Panc1 (cell line): ENCODE results near the gene C22orf23. TPM values are rescaled to one million over a fixed set of nuclear protein-coding genes. Genes with fewer than 3 reads are reported as not detected.
A peak's percentile ranks its signal among the peaks of the same experiment; 100 is the strongest.

ENCODE experiments used
- ATAC-seq: fragments of 200-7000 bp; cut with Tn5 transposase; 2 replicates; pipeline ENCODE4 v1.9.1; 2020; ENCODE audit warnings: mild to moderate bottlenecking, moderate library complexity
- BruUV-seq: library from RNA; stranded (reverse); fragments of 400-500 nt; replicated peaks from 2 replicates; lab custom pipeline; 2021; lab: Mats Ljungman, UMichigan
- CTCF ChIA-PET: fragments of 300-600 bp; sonication (Branson Sonifier 250); formaldehyde crosslinking; loops from one replicate; lab custom pipeline; 2022; ENCODE audit warnings: antibody characterized with exemption; lab: Charles Lee
- POLR2A ChIA-PET: fragments of 300-600 bp; sonication (Branson Sonifier 250); formaldehyde crosslinking; loops from one replicate; lab custom pipeline; 2022; ENCODE audit warnings: antibody characterized with exemption; lab: Charles Lee
- DNase-seq: peaks from one replicate; pipeline ENCODE4 v3.0.0-alpha.2; 2010; ENCODE audit warnings: low read depth, low spot score
- H3K27ac ChIP-seq: 2 replicates; pipeline ENCODE4 v1.5.1; 2011; ENCODE audit warnings: mild to moderate bottlenecking, low read length, inconsistent platforms
- H3K27me3 ChIP-seq: fragments of 200-500 bp; sonication (Bioruptor generic); 2 replicates; pipeline ENCODE4 v1.6.0; 2014; ENCODE audit warnings: low read length, inconsistent platforms; ENCODE audit not compliant: control insufficient read depth, insufficient read depth
- H3K36me3 ChIP-seq: fragments of 200-500 bp; sonication (Bioruptor generic); 2 replicates; pipeline ENCODE4 v1.5.1; 2014; ENCODE audit warnings: inconsistent platforms, mild to moderate bottlenecking, low read length, moderate library complexity; ENCODE audit not compliant: control insufficient read depth, insufficient read depth
- H3K4me1 ChIP-seq: 2 replicates; pipeline ENCODE4 v1.5.1; 2011; ENCODE audit warnings: inconsistent platforms, mild to moderate bottlenecking, low read length, moderate library complexity; ENCODE audit not compliant: control insufficient read depth, insufficient read depth
- H3K4me3 ChIP-seq, 2 experiments: 2 replicates each; pipeline ENCODE4 v1.5.1; 2011 to 2012; ENCODE audit warnings: low read depth in 2 of 2, low read length in 2 of 2, mild to moderate bottlenecking in 2 of 2, inconsistent platforms in 1 of 2, moderate library complexity in 1 of 2
- H3K9me3 ChIP-seq: fragments of 200-500 bp; sonication (Bioruptor generic); 2 replicates; pipeline ENCODE4 v1.5.1; 2014; ENCODE audit warnings: low read depth, mild to moderate bottlenecking, inconsistent platforms, low read length, moderate library complexity; ENCODE audit not compliant: control insufficient read depth, insufficient read depth
- POLR2AphosphoS5 ChIP-seq: IDR thresholded peaks from 2 replicates; pipeline ENCODE4 v1.6.1; 2012; ENCODE audit warnings: mild to moderate bottlenecking, low read depth, low read length, moderate library complexity
- SIN3A ChIP-seq: IDR thresholded peaks from 2 replicates; pipeline ENCODE4 v1.6.1; 2012; ENCODE audit warnings: low read depth, mild to moderate bottlenecking, low read length, moderate library complexity, borderline replicate concordance; ENCODE audit not compliant: insufficient read depth
- TCF7L2 ChIP-seq: IDR thresholded peaks from 2 replicates; pipeline ENCODE4 v1.6.1; 2011; ENCODE audit warnings: mild to moderate bottlenecking, low read depth, low read length, inconsistent platforms
- in situ Hi-C: cut with HindIII; loops from 2 replicates; pipeline ENCODE4 v1.10.0; 2016; ENCODE audit warnings: low sequenced_read_pairs, low pct_unique_long_range_greater_than_20kb
- intact Hi-C: fragments of 100-400 bp; cut with micrococcal nuclease; formaldehyde crosslinking; loops from one replicate; pipeline ENCODE4 v1.10.0; 2022; ENCODE audit not compliant: unreplicated experiment
- total RNA-seq: library from RNA; stranded (reverse); gene quantifications from one replicate; pipeline ENCODE4 v1.2.1, GENCODE V29; 2021; ENCODE audit not compliant: unreplicated experiment
- TF ChIP-seq, protein P1 (sequence below): fragments of 450-650 bp; IDR thresholded peaks from 2 replicates; pipeline ENCODE4 v1.5.1; 2017; ENCODE audit warnings: mild to moderate bottlenecking
- TF ChIP-seq, protein P2 (sequence below), 2 experiments: IDR thresholded peaks; 2 replicates each; pipeline ENCODE4 v1.6.1; 2011 to 2012; ENCODE audit warnings: low read depth in 2 of 2, control low read depth in 1 of 2, low read length in 1 of 2, mild to moderate bottlenecking in 1 of 2, moderate library complexity in 1 of 2; ENCODE audit not compliant: insufficient read depth in 1 of 2

C22orf23 gene
- total RNA-seq, 1 experiment from 2014 or later: 0.49 TPM

DNA sequence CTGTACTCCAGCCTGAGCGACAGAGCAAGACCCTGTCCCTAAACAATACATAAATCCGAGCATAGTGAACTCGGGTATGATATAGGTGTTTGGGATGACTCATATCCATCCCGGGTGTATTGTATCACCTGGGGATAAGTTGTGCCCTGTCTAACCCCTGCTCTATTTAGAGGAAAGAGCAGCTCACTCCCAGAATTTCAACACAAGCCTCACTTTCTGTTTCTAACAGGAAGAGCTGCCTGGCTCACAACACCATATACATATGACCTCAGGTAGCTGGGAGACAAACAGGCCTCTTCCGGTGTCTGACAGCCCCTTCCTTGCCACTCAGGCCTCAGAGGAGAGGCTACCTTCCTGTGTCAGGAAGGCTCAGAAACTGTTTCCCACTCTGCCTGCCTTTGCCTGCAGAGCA, 57.2 kb downstream of the C22orf23 start:
- peaks cover 26% of the 10 kb centered on the region for H3K4me1 ChIP-seq

DNA sequence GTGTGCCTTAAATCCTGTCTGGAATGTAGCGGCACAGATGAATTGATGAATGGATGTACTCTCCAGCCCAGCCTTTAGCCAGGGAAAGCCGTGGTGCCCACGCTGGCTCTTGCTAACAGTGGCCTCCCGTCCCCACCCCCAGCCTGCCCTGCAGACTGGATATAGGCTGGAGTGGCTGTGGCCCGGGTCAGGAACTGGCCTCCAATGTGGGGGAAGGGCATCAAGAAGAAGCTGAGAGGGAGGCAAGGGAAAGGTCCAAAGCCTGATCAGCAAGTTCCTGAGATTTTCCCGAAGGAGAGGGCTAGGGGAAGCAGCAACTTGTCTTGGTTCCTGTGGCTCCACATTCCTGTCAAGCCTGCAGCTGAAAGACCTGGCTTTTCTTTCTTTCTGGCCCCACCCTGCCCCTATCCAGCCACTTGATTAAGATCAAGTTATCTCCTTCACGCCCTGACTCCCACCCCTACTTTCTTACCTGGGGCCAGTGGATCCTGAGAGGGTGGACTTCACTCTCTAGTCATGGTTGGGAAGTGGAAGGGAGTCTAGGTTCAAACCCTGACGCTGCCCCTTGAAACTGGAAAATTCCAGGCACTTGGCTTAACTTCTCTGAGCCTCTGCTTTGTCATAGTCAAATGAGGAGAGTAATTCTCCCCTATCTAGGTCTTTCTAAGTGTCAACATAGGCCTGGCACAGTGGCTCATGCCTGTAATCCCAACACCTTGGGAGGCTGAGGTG, 58.3 kb downstream of the C22orf23 start:
- H3K27me3 ChIP-seq: no peaks in the 10 kb centered on the region
- BruUV-seq: no TSS peak
- in situ Hi-C loops: no loop called here
- no peak overlapping the region for H3K4me3 ChIP-seq
- intact Hi-C loops: no loop called here
- CTCF ChIA-PET: no interaction called here
- H3K9me3 ChIP-seq: no peaks in the 10 kb centered on the region
- peak overlapping the region; percentile 64 for H3K27ac ChIP-seq
- no peak for TF ChIP-seq SIN3A
- TF ChIP-seq, protein P1, sequence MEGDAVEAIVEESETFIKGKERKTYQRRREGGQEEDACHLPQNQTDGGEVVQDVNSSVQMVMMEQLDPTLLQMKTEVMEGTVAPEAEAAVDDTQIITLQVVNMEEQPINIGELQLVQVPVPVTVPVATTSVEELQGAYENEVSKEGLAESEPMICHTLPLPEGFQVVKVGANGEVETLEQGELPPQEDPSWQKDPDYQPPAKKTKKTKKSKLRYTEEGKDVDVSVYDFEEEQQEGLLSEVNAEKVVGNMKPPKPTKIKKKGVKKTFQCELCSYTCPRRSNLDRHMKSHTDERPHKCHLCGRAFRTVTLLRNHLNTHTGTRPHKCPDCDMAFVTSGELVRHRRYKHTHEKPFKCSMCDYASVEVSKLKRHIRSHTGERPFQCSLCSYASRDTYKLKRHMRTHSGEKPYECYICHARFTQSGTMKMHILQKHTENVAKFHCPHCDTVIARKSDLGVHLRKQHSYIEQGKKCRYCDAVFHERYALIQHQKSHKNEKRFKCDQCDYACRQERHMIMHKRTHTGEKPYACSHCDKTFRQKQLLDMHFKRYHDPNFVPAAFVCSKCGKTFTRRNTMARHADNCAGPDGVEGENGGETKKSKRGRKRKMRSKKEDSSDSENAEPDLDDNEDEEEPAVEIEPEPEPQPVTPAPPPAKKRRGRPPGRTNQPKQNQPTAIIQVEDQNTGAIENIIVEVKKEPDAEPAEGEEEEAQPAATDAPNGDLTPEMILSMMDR: no peak
- TF ChIP-seq, protein P2, sequence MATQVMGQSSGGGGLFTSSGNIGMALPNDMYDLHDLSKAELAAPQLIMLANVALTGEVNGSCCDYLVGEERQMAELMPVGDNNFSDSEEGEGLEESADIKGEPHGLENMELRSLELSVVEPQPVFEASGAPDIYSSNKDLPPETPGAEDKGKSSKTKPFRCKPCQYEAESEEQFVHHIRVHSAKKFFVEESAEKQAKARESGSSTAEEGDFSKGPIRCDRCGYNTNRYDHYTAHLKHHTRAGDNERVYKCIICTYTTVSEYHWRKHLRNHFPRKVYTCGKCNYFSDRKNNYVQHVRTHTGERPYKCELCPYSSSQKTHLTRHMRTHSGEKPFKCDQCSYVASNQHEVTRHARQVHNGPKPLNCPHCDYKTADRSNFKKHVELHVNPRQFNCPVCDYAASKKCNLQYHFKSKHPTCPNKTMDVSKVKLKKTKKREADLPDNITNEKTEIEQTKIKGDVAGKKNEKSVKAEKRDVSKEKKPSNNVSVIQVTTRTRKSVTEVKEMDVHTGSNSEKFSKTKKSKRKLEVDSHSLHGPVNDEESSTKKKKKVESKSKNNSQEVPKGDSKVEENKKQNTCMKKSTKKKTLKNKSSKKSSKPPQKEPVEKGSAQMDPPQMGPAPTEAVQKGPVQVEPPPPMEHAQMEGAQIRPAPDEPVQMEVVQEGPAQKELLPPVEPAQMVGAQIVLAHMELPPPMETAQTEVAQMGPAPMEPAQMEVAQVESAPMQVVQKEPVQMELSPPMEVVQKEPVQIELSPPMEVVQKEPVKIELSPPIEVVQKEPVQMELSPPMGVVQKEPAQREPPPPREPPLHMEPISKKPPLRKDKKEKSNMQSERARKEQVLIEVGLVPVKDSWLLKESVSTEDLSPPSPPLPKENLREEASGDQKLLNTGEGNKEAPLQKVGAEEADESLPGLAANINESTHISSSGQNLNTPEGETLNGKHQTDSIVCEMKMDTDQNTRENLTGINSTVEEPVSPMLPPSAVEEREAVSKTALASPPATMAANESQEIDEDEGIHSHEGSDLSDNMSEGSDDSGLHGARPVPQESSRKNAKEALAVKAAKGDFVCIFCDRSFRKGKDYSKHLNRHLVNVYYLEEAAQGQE (IDR thresholded peaks at IDR 0.05; ENCODE audit: insufficient read depth in 1 of 2, low read depth in 2 of 2, low read length in 1 of 2): no peak
- no peak for TF ChIP-seq POLR2AphosphoS5
- no peak for TF ChIP-seq TCF7L2
- H3K4me1 ChIP-seq: peaks cover 26% of the 10 kb centered on the region
- no peaks in the 10 kb centered on the region for H3K36me3 ChIP-seq
- ATAC-seq (peak; percentile 42; the same call in 1 of the 2 replicates), DNase-seq (no peak)
- POLR2A ChIA-PET: no interaction called here

More for the DNA sequence above, 57.2 kb downstream of the C22orf23 start:
- CTCF ChIA-PET: interaction anchor here (0.6 kb wide), 1 partner anchor 202 kb away, joined by 6 read pairs; no protein-coding TSS in a partner anchor
- intact Hi-C loops (no loop called here), in situ Hi-C loops (no loop called here)
- POLR2A ChIA-PET: no interaction called here
- Histone ChIP-seq H3K36me3 (no peaks in the 10 kb centered on the region), H3K4me3 (no peak overlapping the region), H3K27me3 (no peaks in the 10 kb centered on the region), H3K9me3 (no peaks in the 10 kb centered on the region), H3K27ac (peak overlapping the region; percentile 44)
- ATAC-seq (0 out of 2 replicates have a peak, but pooled peaks have one; percentile 7), DNase-seq (no peak)
- BruUV-seq: no TSS peak
- TF ChIP-seq TCF7L2 (no peak), SIN3A (no peak), POLR2AphosphoS5 (no peak)
- TF ChIP-seq, protein P2 (IDR thresholded peaks at IDR 0.05; ENCODE audit: insufficient read depth in 1 of 2, low read depth in 2 of 2, low read length in 1 of 2): no peak
